ENCODE measurements around the gene RAB25.

Gene RAB25

DNA sequence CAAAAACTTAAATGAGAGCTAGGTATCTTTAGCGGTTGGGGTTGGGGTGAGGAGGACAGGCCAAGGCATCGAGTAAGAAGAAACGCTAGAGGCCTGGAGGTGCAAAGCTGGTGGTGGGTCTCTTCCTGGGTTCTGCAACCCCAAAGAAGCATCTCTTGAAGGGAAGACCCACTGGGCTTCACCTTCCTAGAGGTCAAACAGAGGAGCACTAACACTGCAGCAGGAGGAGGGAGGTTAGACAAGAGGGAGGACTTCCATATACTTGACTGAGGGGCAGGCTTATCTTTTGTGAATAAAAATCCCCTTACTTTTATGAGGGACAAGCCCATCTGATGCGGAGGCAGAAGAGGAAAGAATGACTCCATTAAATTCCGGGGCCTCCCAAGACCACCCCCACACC is 18.8 kb downstream of the RAB25 start:
- no peak for DNase-seq (ENCODE audit: low read depth in 2 of 2)

DNA sequence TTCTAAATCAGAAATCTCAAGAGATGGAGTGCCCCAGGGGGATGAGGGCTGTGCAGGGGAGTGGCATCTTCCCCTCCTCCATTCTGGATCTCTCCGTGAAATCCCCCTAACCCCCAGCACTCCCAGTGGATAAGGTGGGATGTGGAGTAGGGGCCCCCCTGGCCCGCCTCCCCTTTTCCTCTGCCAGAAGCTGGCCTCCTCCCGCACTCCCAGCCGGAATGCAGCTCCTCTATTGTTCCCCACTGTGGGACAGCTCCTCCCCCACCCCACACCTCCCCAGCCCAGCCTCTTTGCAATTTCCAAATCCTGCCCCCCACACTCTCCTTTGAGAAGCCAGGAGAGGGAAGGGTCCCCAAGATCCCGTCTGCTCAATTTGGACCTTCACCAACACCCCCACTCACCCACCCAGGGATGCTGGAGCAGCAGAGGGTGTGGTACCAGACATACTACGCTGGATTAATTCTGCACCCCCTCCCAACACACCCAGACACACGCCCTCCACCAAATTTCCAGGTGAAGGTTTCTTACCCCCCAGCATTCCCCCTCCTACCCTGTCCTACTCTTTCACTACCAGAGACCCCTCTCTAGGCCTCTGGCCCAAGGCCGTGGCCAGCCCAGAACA is 19.4 kb downstream of the RAB25 start:
- no peak for DNase-seq (ENCODE audit: low read depth in 2 of 2)

DNA sequence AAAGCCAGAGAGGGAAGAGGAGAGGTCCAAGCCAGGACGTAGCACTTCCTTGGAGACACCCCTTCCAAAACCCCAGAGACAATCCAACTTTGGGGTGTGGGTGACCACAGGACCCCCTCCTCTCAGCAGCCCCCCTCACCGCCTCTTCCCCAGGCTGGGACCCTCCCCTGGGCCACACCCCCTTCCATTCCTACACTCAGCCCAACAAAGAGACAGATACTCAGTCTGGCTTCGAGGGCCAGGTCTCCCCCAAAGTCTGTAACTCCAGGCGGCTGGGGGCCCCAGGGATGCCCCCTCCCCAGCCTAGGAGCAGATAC is 19.9 kb downstream of the RAB25 start:
- no peak for DNase-seq (ENCODE audit: low read depth in 2 of 2)

DNA sequence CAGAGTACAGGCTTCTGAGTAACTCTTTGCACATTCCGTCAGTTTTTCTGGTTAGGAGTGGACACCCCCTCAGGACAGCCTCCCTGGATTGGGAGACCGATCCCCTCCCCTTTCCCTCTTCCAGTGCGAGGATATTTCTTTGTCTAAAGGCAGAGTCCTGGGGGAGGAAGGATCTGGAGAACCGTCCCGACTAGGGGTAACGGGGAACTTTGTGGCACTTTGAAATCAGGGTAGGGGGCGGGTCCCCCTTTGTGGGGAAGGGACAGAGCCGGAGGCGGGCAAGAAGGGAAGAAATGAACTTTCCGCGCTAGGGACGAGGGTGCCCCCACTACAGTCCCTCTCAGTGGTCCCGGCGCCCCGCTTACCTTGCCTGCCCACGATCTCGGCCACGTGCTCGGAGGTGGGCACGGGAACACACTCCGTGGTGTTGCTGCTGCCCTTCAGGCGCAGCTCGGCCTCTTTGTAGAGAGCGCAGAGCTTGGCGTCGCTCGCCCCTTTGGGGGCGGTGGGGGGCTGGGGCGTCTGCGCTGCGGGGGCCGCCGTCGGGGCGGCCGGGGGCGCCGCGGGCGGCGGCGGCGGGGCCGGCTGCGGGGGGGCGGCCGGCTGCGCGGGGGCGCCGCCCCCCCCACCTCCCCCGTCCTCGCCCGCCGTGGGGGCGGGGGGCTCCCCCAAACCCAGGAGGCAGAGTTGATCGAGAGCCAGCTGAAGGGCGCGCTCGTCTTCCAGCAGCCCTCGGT is 20.4 kb downstream of the RAB25 start:
- DNase-seq (ENCODE audit: low read depth in 2 of 2), result no peak

DNA sequence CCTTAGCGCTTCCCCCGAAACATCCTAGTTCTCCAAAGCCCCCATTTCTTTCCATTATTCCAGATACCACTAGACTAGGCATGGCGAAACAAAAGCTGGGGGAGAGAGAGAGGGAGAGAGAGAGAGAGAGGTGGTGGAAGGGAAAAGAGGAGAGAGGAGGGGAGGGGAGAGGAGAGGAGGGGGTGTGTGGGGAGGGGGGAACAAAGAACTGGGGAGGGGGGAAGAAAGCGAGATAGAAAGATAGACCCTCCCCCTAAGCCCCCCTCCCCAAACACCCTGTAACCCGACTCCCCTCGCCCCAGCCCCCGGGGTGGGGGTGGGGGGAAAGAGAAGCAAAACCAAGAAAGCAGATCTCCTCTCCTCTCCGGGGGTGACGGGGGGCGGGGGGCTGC is 21.0 kb downstream of the RAB25 start:
- DNase-seq (ENCODE audit: low read depth in 2 of 2), result no peak

DNA sequence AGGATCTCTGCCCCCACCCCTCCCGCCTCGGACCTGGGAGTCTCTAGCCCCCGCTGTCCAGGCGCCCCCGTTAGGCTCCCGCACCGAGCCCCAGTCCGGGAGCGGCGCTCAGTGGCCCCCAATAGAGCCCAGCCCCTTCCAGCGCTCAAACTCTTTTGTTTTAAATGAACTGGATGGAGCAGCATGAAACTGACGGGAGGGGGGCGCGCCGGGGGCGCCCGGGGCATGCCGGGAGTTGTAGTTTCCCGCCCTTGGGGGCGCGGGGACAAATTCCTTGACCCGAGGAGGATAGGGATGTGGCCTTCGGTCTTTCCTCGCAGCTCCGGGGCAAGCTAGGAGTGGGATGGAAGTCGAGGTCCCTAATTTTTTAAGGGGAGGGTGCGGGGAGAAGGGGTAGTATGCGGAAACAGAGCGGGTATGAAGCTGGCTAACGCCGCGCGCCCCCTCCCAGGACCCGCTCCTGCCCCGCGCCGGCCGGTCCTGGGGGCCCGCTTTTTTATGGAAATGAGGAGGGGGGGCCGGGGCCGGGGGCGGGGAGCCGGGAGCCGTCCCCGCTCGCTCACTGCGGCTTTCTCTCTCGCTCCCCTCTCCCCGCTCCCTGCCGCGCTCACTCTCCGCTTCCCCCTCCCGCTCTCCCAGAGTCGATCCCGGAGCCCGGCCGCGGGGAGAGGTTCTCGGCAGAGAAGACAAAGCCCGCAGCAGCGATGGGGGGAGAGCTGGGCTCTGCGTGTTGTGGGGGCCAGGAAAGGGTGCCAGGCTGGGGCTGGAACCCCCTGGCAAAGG is 21.5 kb downstream of the RAB25 start, which contains the start of gene MEX3A:
MEX3A (minus strand) TSS at position 157 of the 783 bp plus-strand sequence. CDS start 467 bp downstream, outside the sequence.
- peak in 1 of 2 donors; percentile 37 for DNase-seq (ENCODE audit: low read depth in 2 of 2)

DNA sequence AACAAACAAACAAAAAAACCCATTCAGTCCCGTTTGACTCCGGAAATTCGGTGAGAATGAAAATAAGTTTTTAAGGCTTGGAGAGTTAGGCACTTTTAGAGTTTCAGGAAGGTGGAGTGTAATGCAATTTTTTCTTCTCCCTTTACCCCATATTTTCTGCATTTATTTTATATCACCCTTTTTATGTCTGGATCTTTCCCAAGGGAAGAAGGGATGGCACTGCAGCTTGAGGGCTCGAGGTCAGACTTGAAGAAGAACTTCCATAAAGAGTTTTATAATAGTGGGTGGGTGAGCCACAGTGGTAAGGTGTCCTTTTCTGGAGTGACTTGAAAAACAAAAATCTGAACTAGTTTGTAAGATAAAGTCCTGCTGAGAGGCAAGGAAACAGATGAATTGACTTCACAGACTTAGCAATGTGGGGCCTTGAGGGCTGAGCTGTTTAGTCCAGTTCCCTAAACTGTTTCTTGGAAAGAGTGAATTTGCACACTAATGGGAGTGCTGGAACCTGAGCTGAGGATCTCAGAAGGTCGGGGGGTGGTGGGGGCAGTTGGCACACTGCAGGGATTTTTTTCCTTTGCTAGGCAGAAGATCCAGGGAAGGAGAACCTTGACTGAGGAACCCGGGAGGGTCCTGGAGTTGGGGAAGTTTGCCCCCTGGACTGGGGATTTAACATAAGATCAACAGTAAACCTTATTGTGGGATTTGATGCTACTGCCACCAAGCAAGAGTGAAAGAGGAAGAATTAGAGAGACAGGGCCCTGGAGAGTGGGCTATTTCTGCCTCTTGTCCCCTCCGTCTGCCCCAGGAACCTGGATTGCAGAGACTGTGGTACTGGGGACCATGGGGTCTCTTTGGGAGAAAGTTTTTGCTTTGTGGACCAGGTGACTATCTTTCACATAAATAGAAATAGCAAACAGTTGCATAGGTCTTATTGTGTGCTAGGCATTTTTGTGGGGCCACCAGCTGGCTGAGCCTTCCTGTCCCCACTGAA is 23.1 kb downstream of the RAB25 start:
- no peak for DNase-seq (ENCODE audit: low read depth in 2 of 2)

DNA sequence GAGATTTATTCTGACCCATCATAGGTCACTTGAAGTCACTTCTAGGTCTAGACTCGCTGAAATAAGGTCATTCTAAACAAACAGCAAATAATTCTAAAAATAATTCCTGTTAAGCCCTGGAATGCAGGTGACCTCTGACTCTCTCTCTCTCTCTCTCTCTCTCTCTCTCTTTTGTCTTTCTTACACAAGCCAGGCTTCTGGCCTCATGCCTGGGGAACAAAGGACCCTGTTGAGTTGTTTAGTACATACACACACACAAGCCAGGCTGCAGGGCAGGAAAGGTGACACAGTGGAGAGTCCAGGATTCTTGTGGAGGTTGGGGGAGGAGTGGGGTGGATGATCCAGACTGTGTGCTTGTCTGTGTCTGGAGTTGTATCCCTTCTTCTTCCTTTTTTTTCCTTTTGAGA is 25.3 kb downstream of the RAB25 start:
- DNase-seq (ENCODE audit: low read depth in 2 of 2), result no peak

DNA sequence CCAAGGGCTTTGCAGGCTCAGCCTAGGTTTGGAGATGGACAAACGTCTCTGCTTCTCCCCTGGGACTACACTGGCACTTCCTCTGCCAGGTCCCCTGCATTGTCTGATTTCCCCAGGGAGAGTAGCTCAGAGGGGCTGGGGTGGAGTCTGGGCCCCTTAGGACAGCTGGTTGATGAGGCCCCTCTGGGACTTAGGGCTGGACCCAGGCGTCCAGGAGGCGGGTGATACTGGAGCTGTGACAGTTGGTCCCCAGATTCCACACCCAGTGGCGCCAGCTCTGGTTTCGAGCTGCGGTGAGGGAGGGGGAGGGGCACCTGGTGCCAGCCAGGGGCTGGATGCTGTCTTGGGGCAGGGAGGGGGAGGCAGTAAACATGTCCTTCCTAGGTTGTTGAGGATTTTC is 28.7 kb downstream of the RAB25 start:
- DNase-seq (ENCODE audit: low read depth in 2 of 2), result no peak

DNA sequence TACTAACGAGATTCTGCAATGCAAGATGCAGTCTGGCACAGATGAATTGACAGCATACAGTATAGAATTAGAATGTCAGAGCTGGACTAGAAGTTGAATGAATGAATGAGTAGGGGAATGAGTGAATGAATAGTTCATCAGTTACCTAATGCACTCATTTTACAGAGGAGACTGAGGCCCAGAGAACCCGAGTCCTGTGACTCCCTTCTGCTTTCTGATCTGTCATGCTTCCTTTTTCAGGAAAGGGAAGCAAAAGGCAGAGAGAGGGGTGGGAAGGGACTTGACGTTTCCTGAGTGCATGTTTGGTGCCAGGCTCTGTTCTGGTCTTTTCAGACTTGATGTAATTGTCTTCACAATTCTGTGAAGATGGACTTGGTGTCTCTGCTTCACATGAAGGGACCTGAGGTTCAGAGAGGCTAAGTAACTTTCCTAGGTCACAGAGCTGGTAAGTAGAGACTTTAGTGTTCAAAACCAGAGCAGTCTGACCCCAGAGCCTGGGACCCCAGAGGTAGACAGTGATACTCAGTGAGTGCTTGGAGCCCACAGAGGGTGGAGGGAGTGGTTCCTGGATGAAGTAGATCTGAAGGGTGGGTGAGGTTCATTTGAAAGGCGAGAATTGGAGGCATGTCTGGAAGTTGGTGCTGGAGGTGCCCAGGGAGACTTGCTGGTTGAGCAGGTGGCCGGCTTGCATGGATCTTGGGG is 29.3 kb downstream of the RAB25 start:
- DNase-seq (ENCODE audit: low read depth in 2 of 2), result no peak

DNA sequence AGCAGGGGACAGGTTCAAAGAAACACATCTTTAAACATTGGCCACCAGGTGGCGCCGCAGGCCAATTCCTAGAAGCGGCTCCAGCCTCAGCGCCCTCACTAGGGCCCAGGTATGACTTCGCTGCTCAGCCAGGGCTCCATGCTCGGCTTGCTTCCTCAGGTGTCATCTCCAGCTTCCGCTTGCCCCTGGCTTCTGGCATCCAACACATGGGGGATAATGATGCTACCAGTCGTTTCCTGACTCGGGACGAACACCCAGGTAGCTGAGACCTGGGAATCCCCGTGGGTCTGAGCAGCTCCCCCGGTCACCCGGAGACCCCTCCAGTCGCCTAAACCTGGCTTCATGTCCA is 29.9 kb downstream of the RAB25 start:
- peak; percentile 76 to 86 for DNase-seq (ENCODE audit: low read depth in 2 of 2)

DNA sequence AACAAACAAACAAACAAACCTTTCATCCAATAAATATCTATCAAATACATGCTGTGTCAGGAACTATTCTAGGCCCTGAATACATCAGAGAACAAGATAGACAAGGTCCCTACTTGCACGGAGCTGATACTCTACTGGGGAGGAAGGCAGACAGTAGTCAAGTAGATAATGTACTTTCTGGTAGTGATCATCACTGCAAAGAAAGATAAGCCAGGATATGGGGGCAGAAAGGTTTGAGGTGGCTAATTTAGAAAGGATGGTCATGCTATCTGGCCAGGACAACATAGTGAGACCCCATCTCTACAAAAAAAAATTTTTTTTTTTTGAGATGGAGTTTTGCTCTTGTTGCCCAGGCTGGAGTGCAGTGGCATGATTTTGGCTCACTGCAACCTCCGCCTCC is 30.6 kb downstream of the RAB25 start:
- no peak for DNase-seq (ENCODE audit: low read depth in 2 of 2)

DNA sequence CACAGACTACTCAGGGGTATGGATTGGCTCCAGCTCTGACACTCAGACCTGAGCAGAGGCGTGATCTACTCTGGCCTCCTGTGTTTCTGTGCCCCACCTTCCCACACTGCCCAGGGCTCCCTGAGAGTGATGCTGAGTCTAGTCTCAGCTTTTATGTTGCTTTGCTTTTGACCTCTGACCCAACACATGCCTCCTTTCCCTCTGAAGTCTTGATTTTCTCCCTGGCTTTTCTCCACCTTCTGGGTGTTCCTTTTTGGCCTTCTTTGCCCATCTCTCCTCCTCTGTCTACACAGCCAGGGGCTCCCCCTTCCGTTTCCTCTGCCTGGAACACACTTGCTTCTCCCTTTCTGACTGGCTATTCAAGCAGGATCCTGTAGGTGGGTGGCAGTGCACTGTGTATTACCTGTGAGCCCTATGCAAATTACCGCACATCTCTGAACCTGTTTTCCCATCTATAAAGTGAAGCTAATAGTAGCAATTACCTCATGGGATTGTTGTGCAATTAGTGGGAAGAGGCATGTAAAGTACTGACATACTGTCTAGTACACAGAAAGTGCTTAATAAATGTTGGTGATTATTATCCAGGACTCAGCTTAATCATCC is 35.0 kb downstream of the RAB25 start:
- DNase-seq (ENCODE audit: low read depth in 2 of 2), result no peak

DNA sequence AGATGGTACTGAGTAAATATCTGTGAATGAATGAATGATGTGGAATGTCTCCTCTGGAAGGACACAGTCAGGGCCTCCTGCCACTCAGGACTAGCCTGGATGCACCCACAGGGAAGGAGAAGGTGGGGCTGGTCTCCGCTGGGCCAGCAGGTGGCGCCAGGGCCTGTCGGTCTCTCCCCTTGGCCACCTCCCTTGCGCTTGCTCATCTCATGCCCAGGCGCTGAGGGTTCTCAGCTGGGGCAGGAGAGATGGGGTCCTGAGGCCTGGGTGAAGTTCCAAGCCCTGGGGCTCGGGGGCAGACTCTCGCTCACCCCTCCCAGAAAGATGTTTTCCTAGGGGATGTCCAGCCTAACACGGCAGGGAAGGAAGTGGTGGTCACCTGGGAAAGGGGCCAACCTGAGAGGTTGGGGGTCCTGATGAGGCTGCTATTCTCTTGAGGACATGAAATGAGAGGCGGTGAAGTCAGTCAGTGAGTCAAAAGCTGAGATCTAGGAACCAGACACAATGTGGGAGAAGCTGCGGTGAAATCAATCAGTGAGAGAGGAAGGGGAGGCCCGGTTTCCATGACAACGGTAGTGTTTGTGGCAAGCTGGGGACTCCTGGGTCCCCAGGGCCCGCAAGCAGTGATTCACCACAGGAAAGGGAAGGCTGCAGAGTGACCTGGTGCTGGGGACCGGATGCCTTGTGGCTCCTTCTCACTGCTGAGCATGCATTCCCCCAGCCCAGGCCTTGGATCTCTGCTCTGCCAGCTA is 35.9 kb downstream of the RAB25 start:
- peak; percentile 68 to 72 for DNase-seq (ENCODE audit: low read depth in 2 of 2)

DNA sequence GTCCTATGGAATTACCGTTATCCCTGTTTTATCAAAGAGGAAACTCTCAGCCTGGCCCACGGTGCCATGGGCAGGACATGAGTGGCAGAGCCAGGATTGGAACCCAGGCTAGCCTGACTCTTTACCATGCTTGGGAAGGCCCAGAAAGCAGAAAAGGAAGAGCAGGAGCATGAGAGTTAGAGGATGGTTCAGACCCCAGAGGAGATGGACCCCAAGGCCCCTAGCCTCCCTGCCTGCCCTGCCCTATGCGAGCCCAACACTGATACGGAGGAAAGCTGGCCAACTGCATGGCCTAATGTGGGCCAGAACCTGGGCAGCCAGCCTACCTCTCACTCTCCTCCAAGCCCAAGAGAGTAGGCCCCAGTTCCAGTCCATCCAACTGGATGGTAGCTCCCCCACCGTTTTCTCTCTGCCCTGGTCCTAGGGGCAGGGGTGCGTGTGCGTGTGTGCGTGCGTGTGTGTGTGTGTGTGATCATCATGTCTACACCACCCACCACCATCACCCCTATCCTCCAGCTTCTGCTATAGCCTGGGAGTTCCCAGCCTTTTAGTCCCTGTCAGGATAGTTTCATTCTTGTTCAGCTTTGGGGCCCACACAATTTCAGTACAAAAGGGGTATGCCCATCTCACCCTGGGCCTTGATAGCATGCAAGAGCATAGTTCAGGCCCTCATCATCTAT is 36.7 kb downstream of the RAB25 start:
- no peak for DNase-seq (ENCODE audit: low read depth in 2 of 2)

DNA sequence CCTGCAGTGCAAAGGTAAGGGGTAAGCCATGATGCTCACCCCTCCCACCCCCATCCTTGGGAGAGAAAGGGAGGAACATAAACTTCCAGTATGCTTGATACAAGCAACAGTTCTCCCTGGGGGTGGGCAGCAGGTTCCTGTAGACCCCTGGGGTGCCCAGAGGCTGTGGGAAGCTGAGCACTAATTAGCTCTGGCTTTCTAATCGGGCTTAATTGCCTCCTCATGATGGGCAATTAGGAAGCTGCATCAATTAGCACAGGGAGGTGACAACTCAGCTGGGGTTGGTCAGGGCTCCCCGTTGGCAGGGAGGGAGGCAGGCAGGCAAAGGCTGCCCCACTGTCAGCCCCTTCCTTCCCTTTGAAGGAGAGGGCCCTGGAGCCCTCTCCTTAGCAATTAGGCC is 37.8 kb downstream of the RAB25 start:
- no peak for DNase-seq (ENCODE audit: low read depth in 2 of 2)

DNA sequence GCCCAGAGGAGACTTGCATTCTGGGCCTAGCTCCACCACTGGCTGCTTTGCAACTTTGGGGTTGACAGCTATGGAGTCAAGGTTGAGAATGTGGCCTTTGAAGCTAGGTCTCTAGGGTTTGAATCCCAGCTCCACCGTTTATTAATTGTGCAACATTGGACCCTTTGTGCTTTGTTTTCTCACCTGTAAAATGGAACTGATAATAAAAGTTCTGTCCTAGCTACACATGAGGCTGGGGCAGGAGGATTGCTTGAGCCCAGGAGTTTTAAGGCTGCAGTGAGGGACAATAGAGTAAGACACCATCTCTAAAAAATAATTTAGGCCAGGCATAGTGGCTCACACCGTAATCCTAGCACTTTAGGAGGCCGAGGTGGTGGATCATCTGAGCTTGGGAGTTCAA is 38.3 kb downstream of the RAB25 start:
- DNase-seq (ENCODE audit: low read depth in 2 of 2), result no peak

DNA sequence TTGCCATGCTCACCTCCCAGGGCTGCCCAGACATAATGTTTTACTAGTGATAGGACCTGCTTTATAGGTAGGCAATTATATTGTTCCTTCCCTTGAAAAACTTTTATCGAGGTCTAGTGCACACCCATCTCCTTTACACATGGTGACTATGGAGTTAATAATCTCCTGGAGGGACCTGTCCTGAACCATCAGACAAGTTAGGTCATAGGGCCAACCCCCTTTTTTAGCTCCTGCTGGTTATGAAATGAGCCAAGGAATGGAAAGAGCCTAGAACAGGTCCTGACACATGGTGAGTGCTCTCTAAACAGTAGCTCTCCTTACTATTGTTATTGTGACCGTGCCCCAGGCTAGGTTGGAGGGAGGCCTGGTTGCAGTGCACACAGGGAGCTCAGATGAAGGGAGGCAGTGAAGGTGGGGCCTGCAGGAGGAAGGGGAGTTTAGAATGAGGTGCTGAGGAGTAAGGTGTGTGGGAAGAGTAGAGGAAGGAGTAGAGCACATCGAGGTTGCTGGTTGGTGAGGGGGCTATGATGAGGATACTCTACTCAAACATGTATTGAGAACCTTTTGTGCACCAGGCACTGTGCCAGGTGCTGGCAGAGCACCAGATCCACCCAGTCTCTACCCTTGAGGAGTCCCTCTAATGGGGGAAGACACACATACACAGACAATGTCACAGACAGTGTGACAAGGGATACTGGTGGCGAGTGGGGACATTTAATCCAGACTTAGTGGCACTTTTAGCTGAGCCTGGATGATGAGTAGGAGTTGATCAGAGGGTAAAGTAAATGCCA is 39.4 kb downstream of the RAB25 start:
- no peak for DNase-seq (ENCODE audit: low read depth in 2 of 2)

DNA sequence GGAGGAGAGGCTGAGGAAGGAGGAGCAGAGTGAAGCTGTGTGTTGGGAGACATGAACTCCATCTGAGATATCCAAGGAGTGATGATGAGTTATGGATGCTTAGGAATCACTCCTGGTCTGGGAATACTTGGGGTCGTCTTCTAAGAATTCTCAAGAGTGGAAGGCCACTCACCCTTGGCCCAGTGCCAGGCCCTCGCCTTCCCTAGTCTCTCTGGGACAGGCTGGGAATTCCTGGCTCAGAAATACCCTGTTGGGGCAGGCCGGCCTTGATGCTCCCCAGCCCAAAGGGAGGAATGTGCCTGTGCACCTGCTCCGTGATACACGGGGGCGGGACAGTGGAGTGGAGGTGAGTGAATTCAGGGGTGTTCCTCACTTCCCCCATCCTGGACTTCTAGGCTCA is 40.9 kb downstream of the RAB25 start:
- DNase-seq (ENCODE audit: low read depth in 2 of 2), result no peak

Data from stimulated activated CD8-positive, alpha-beta memory T cell treated with anti-CD3 and anti-CD28 coated beads, Interleukin-7, amount 100 ng/mL, for 1 hour (primary cell).